SU-DHL-6 (cell line): ENCODE results near the gene MYOD1.

Experiments used
- CTCF ChIP-seq: fragments of 200-600 bp; sonication (generic); IDR thresholded peaks from one replicate; pipeline ENCODE4 v1.5.1; 2017; ENCODE audit warnings: antibody characterized with exemption, mild to moderate bottlenecking, low read length, moderate library complexity; ENCODE audit not compliant: insufficient read depth, poor library complexity, severe bottlenecking
- EZH2phosphoT487 ChIP-seq: fragments of 200-600 bp; sonication (generic), shearing (Covaris generic); conservative IDR thresholded peaks from 2 replicates; pipeline ENCODE4 v1.6.1; 2018; ENCODE audit warnings: mild to moderate bottlenecking, antibody characterized with exemption, low read length, moderate library complexity, mixed read lengths

- TF ChIP-seq CTCF (no peak), EZH2phosphoT487 (no peak)
These were observed 36.5 kb upstream of the MYOD1 start for GRCh38 chr11:17682848-17683247.
